A673 (cell line): ENCODE results near the gene GNAT1. TPM values are rescaled to one million over a fixed set of nuclear protein-coding genes. Genes with fewer than 3 reads are reported as not detected.

Experiments used
- BruUV-seq: library from RNA; stranded (reverse); fragments of 400-500 nt; replicated peaks from 2 replicates; lab custom pipeline; 2021; lab: Mats Ljungman, UMichigan
- CTCF ChIA-PET: fragments of 300-600 bp; sonication (Branson Sonifier 250); formaldehyde crosslinking; loops from one replicate; lab custom pipeline; 2022; ENCODE audit warnings: antibody characterized with exemption; lab: Charles Lee
- POLR2A ChIA-PET: fragments of 300-600 bp; sonication (Branson Sonifier 250); formaldehyde crosslinking; loops from one replicate; lab custom pipeline; 2022; ENCODE audit warnings: antibody characterized with exemption; ENCODE audit not compliant: low non-redundant PET; lab: Charles Lee
- DNase-seq: peaks from one replicate; pipeline ENCODE4 v3.0.0-alpha.2; 2015; ENCODE audit warnings: low spot score
- H3K27ac ChIP-seq: fragments of 200-600 bp; sonication (generic); 2 replicates; pipeline ENCODE4 v1.5.1; 2016; ENCODE audit warnings: mixed run types, low read depth, mild to moderate bottlenecking, mixed read lengths, antibody characterized with exemption, low read length; ENCODE audit not compliant: poor library complexity, severe bottlenecking
- H3K27me3 ChIP-seq: fragments of 200-600 bp; sonication (generic); replicated peaks from 2 replicates; pipeline ENCODE4 v1.6.1; 2017; ENCODE audit warnings: mixed run types, low read depth, mild to moderate bottlenecking, mixed read lengths, antibody characterized with exemption, low read length; ENCODE audit not compliant: insufficient read depth, poor library complexity
- H3K36me3 ChIP-seq: fragments of 200-600 bp; sonication (generic); 2 replicates; pipeline ENCODE4 v1.6.1; 2016; ENCODE audit warnings: mixed run types, mild to moderate bottlenecking, mixed read lengths, antibody characterized with exemption, low read length; ENCODE audit not compliant: insufficient read depth, poor library complexity, severe bottlenecking
- H3K4me1 ChIP-seq: fragments of 200-600 bp; sonication (generic); 2 replicates; pipeline ENCODE4 v1.6.1; 2017; ENCODE audit warnings: mixed run types, mild to moderate bottlenecking, mixed read lengths, antibody characterized with exemption, low read length; ENCODE audit not compliant: insufficient read depth, poor library complexity, severe bottlenecking
- H3K4me3 ChIP-seq: fragments of 200-600 bp; sonication (generic); 2 replicates; pipeline ENCODE4 v1.5.1; 2016; ENCODE audit warnings: low read depth, mixed run types, mild to moderate bottlenecking, mixed read lengths, low read length; ENCODE audit not compliant: poor library complexity, severe bottlenecking
- H3K9me3 ChIP-seq: fragments of 200-600 bp; sonication (generic); 2 replicates; pipeline ENCODE4 v1.6.1; 2016; ENCODE audit warnings: mixed run types, low read depth, mild to moderate bottlenecking, mixed read lengths, antibody characterized with exemption, low read length; ENCODE audit not compliant: poor library complexity, severe bottlenecking
- EZH2 ChIP-seq: fragments of 200-600 bp; sonication (generic); IDR thresholded peaks from 2 replicates; pipeline ENCODE4 v1.6.1; 2017; ENCODE audit warnings: borderline replicate concordance, low read depth, mild to moderate bottlenecking, mixed read lengths, antibody characterized with exemption, low read length; ENCODE audit not compliant: poor library complexity, severe bottlenecking
- intact Hi-C: fragments of 100-400 bp; cut with micrococcal nuclease; formaldehyde crosslinking; loops from one replicate; pipeline ENCODE4 v1.10.0; 2022; ENCODE audit not compliant: unreplicated experiment
- total RNA-seq: library from RNA; stranded (reverse); gene quantifications from 2 replicates; pipeline ENCODE4 v1.2.3, GENCODE V29; 2021
- TF ChIP-seq, protein P1 (sequence below): fragments of 300-800, 200-600 bp; sonication (generic); conservative IDR thresholded peaks from 2 replicates; pipeline ENCODE4 v1.5.1; 2017; ENCODE audit warnings: low read depth, mild to moderate bottlenecking, antibody characterized with exemption, low read length, moderate library complexity, mixed read lengths

The GNAT1 gene
- total RNA-seq, 1 experiment from 2014 or later = not detected

DNA sequence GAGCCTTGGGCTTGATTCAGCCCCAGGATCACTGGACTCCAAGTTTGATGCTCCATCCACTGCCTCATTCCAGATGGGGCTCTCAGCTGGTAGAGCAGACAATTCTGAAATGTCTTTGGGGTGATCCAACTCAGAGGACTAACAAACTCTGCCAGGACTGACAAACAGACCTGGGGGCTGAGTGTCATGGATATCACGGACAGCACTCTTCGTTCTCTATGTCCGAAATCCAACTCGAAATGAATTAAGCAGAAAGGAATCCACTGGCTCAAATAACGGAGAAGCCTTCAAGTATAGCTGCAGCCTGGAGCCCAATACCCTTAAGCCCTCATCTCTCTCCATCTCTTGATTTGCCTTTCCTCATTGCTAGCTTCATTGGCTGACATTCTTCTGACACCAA, 27.9 kb downstream of the GNAT1 start:
- intact Hi-C loops = no loop called here
- ChIA-PET CTCF (no interaction called here), POLR2A (no interaction called here)
- H3K27ac ChIP-seq = no peak overlapping the region
- DNase-seq = no peak
- H3K9me3 ChIP-seq = no peaks in the 10 kb centered on the region
- BruUV-seq = no TSS peak
- H3K4me3 ChIP-seq = no peak overlapping the region
- no peaks in the 10 kb centered on the region for H3K36me3 ChIP-seq
- H3K4me1 ChIP-seq = no peaks in the 10 kb centered on the region
- no peaks in the 10 kb centered on the region for H3K27me3 ChIP-seq
- TF ChIP-seq, protein P1, sequence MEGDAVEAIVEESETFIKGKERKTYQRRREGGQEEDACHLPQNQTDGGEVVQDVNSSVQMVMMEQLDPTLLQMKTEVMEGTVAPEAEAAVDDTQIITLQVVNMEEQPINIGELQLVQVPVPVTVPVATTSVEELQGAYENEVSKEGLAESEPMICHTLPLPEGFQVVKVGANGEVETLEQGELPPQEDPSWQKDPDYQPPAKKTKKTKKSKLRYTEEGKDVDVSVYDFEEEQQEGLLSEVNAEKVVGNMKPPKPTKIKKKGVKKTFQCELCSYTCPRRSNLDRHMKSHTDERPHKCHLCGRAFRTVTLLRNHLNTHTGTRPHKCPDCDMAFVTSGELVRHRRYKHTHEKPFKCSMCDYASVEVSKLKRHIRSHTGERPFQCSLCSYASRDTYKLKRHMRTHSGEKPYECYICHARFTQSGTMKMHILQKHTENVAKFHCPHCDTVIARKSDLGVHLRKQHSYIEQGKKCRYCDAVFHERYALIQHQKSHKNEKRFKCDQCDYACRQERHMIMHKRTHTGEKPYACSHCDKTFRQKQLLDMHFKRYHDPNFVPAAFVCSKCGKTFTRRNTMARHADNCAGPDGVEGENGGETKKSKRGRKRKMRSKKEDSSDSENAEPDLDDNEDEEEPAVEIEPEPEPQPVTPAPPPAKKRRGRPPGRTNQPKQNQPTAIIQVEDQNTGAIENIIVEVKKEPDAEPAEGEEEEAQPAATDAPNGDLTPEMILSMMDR = no peak
- no peak for TF ChIP-seq EZH2

DNA sequence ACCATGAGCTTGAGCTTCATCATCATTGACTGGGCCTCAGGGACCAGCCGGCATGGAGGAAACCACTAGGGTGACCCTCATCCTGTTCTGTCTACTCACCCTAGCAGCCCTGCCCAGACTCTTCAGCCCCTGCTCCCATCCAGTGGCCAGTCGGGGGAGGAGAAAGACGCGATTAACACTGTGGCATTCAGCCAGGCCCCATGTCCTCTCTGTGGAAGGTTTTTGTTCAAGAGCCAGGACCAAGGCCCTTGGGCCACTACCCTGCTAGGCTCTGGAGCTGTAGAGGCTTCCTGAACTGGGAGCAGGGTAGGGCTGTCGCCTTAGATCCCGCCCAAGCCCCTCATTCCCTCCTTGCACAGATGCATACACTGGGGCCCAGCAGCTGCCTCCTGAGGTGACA, 28.7 kb downstream of the GNAT1 start:
- Histone ChIP-seq H3K9me3 (no peaks in the 10 kb centered on the region), H3K27me3 (no peaks in the 10 kb centered on the region), H3K4me1 (no peaks in the 10 kb centered on the region), H3K27ac (no peak overlapping the region), H3K36me3 (no peaks in the 10 kb centered on the region), H3K4me3 (no peak overlapping the region)
- CTCF ChIA-PET = no interaction called here
- DNase-seq = no peak
- intact Hi-C loops = no loop called here
- POLR2A ChIA-PET = no interaction called here
- no TSS peak for BruUV-seq
- no peak for TF ChIP-seq EZH2
- TF ChIP-seq, protein P1 = no peak

DNA sequence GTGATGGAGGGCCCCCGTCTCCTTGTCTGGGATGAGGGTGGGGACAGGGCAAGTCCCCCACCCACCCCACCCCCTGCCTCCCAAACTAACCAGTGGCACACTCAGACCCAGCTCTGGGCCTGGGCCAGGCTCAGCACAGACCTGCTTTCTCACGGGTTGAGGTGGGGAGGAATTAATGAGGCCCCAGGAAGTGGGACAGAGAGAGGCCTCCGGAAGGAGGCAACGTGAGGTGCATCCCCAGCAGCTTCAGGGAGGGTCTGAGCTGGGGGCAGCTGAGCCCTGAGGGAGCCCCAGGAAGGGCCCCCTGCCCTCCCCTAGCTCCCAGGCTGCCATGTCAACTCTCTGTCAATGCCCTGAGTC, 29.6 kb downstream of the GNAT1 start:
- ChIA-PET CTCF (no interaction called here), POLR2A (no interaction called here)
- Histone ChIP-seq H3K36me3 (no peaks in the 10 kb centered on the region), H3K9me3 (no peaks in the 10 kb centered on the region), H3K27ac (no peak overlapping the region), H3K4me3 (no peak overlapping the region), H3K4me1 (no peaks in the 10 kb centered on the region), H3K27me3 (no peaks in the 10 kb centered on the region)
- intact Hi-C loops = no loop called here
- BruUV-seq = no TSS peak
- TF ChIP-seq, protein P1 = no peak
- no peak for TF ChIP-seq EZH2
- DNase-seq = no peak
